HepG2 (cell line): ENCODE data around the gene RELB. TPM values are rescaled to one million over a fixed set of nuclear protein-coding genes. Genes with fewer than 3 reads are reported as not detected.

Experiments used
- ATF7-NPFF ChIP-seq: sonication (generic); formaldehyde crosslinking; IDR thresholded peaks from 2 replicates; pipeline ENCODE4 v1.8.1; 2023; ENCODE audit warnings: mild to moderate bottlenecking, low read depth, missing genetic modification reagents, moderate library complexity
- DZIP1 ChIP-seq: sonication (generic); formaldehyde crosslinking; IDR thresholded peaks from 2 replicates; pipeline ENCODE4 v1.5.0; 2020; ENCODE audit warnings: mild to moderate bottlenecking, missing genetic modification reagents
- FOXP1 ChIP-seq, 2 experiments: fragments of 450-650 bp in 1 of 2; IDR thresholded peaks; 2 replicates each; pipeline ENCODE4 v1.6.1; 2017 to 2018; ENCODE audit warnings: antibody characterized with exemption in 1 of 2
- GATA4 ChIP-seq: sonication (generic); IDR thresholded peaks from 2 replicates; pipeline ENCODE4 v1.6.1; 2016; ENCODE audit warnings: antibody characterized with exemption, low read depth, borderline replicate concordance
- HDAC2 ChIP-seq: sonication (generic); formaldehyde crosslinking; IDR thresholded peaks from 2 replicates; pipeline ENCODE4 v1.4.0; 2020; ENCODE audit warnings: missing genetic modification reagents
- HHEX ChIP-seq: IDR thresholded peaks from 2 replicates; pipeline ENCODE4 v1.6.1; 2016; ENCODE audit warnings: control low read depth
- JARID2 ChIP-seq: sonication (generic); formaldehyde crosslinking; IDR thresholded peaks from 2 replicates; pipeline ENCODE4 v1.8.1; 2023; ENCODE audit warnings: missing genetic modification reagents, inconsistent platforms; ENCODE audit not compliant: insufficient replicate concordance
- JUND ChIP-seq: sonication (generic); formaldehyde crosslinking; IDR thresholded peaks from 2 replicates; pipeline ENCODE4 v1.8.0; 2022; ENCODE audit warnings: mild to moderate bottlenecking, missing genetic modification reagents
- PAX8 ChIP-seq: sonication (generic); formaldehyde crosslinking; IDR thresholded peaks from 2 replicates; pipeline ENCODE4 v1.8.0; 2022; ENCODE audit warnings: mild to moderate bottlenecking, missing genetic modification reagents, borderline replicate concordance
- PRMT3 ChIP-seq: sonication (generic); formaldehyde crosslinking; IDR thresholded peaks from 2 replicates; pipeline ENCODE4 v1.8.1; 2022; ENCODE audit warnings: low read depth, mild to moderate bottlenecking, moderate library complexity, missing genetic modification reagents, borderline replicate concordance
- RNF2 ChIP-seq: fragments of 450-650 bp; conservative IDR thresholded peaks from 2 replicates; pipeline ENCODE4 v1.6.1; 2016; ENCODE audit warnings: low read depth
- SAP130 ChIP-seq: IDR thresholded peaks from 2 replicates; pipeline ENCODE4 v1.6.1; 2016; ENCODE audit warnings: low read depth
- SNAPC4 ChIP-seq: sonication (generic); formaldehyde crosslinking; IDR thresholded peaks from 2 replicates; pipeline ENCODE4 v1.4.0; 2020; ENCODE audit warnings: mild to moderate bottlenecking, missing genetic modification reagents
- TFAP4 ChIP-seq: sonication (generic); IDR thresholded peaks from 2 replicates; pipeline ENCODE4 v1.6.1; 2016; ENCODE audit warnings: low read depth, borderline replicate concordance
- ZBTB2 ChIP-seq: sonication (generic); formaldehyde crosslinking; IDR thresholded peaks from 2 replicates; pipeline ENCODE4 v1.8.0; 2022; ENCODE audit warnings: low read depth, missing genetic modification reagents
- polyA plus RNA-seq, 8 experiments: library from polyadenylated mRNA; depleted of rRNA in 3 of 8; stranded (reverse) in 7 of 8; unstranded in 1 of 8; fragments of >200 nt; fragmentation: Illumina TruSeq in 4 of 8; extraction: Trizol in 4 of 8; gene quantifications; 2 replicates each; pipeline versions ENCODE4 v1.2.1 to v1.2.3, GENCODE V29; 2011 to 2016; ENCODE audit warnings: low read depth in 4 of 8, missing spikeins in 1 of 8, mixed read lengths in 1 of 8; ENCODE audit not compliant: insufficient read depth in 1 of 8
- total RNA-seq, 5 experiments: library from RNA; depleted of rRNA; stranded (reverse); fragments of >200 nt; fragmentation: Illumina TruSeq; extraction: Trizol; gene quantifications; 2 replicates each; pipeline ENCODE4 v1.2.3, GENCODE V29; 2016; ENCODE audit warnings: low read depth in 1 of 5

Gene RELB
- total and polyA plus RNA-seq, 2 of the 13 experiments (the other 11 are each of a cell fraction or from before 2014, with no cell fraction given) = 1.9 to 3.5 TPM

DNA sequence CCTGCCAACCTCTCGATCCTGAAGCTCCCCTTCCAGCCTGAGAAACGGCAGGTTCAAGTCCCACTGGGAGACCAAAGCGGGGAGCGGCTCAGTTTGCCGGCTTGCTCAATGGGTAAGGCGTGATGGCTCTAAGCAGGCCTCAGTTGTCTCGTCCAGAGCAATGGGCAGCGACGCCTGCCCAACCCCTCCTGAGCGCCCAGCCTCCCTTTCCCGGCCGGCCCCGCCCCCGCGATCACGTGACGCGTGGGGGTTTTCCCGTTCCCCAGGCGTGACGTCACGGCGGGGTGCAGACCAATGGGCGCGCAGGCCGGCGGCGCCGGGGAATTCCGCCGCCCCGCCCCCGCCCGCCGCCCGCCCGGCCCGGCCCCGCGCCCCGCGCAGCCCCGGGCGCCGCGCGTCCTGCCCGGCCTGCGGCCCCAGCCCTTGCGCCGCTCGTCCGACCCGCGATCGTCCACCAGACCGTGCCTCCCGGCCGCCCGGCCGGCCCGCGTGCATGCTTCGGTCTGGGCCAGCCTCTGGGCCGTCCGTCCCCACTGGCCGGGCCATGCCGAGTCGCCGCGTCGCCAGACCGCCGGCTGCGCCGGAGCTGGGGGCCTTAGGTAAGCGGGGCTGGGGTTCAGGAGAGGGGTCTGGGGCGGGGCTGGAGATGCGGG, at the start of gene RELB (continued):
- TF ChIP-seq DZIP1 (no peak), ZBTB2 (CRISPR knock-in tag) (no peak), SNAPC4 (no peak), GATA4 (no peak), ATF7-NPFF (CRISPR knock-in tag) (no peak), JUND (no peak), PRMT3 (no peak), FOXP1 (IDR thresholded peaks at IDR 0.05) (no peak), FOXP1 (CRISPR knock-in tag; IDR thresholded peaks at IDR 0.05) (no peak), JARID2 (no peak), HHEX (CRISPR knock-in tag) (no peak), RNF2 (no peak), TFAP4 (no peak), SAP130 (CRISPR knock-in tag) (peak; percentile 68), HDAC2 (CRISPR knock-in tag) (no peak), PAX8 (CRISPR knock-in tag) (no peak)
